ENCODE results near the gene MPP1.

MPP1 gene

GRCh38 chrX:154821523-154821922 is 16.2 kb upstream of the MPP1 start:
- TF ChIP-seq FOXP2 (optimal IDR thresholded peaks at IDR 0.05; ENCODE audit: borderline replicate concordance, extremely low read depth, extremely low read length, insufficient read depth) (no peak), TAF1 (IDR thresholded peaks at IDR 0.05; ENCODE audit: borderline replicate concordance, insufficient read depth, low read length) (no peak), POLR2AphosphoS5 (IDR thresholded peaks at IDR 0.05; ENCODE audit: low read depth, low read length) (no peak), SIN3A (IDR thresholded peaks at IDR 0.05; ENCODE audit: borderline replicate concordance, insufficient read depth, low read length) (no peak)
- TF ChIP-seq, protein P1, sequence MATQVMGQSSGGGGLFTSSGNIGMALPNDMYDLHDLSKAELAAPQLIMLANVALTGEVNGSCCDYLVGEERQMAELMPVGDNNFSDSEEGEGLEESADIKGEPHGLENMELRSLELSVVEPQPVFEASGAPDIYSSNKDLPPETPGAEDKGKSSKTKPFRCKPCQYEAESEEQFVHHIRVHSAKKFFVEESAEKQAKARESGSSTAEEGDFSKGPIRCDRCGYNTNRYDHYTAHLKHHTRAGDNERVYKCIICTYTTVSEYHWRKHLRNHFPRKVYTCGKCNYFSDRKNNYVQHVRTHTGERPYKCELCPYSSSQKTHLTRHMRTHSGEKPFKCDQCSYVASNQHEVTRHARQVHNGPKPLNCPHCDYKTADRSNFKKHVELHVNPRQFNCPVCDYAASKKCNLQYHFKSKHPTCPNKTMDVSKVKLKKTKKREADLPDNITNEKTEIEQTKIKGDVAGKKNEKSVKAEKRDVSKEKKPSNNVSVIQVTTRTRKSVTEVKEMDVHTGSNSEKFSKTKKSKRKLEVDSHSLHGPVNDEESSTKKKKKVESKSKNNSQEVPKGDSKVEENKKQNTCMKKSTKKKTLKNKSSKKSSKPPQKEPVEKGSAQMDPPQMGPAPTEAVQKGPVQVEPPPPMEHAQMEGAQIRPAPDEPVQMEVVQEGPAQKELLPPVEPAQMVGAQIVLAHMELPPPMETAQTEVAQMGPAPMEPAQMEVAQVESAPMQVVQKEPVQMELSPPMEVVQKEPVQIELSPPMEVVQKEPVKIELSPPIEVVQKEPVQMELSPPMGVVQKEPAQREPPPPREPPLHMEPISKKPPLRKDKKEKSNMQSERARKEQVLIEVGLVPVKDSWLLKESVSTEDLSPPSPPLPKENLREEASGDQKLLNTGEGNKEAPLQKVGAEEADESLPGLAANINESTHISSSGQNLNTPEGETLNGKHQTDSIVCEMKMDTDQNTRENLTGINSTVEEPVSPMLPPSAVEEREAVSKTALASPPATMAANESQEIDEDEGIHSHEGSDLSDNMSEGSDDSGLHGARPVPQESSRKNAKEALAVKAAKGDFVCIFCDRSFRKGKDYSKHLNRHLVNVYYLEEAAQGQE (IDR thresholded peaks at IDR 0.05; ENCODE audit: insufficient read depth in 1 of 2, low read depth in 2 of 2, low read length in 2 of 2): no peak

DNA sequence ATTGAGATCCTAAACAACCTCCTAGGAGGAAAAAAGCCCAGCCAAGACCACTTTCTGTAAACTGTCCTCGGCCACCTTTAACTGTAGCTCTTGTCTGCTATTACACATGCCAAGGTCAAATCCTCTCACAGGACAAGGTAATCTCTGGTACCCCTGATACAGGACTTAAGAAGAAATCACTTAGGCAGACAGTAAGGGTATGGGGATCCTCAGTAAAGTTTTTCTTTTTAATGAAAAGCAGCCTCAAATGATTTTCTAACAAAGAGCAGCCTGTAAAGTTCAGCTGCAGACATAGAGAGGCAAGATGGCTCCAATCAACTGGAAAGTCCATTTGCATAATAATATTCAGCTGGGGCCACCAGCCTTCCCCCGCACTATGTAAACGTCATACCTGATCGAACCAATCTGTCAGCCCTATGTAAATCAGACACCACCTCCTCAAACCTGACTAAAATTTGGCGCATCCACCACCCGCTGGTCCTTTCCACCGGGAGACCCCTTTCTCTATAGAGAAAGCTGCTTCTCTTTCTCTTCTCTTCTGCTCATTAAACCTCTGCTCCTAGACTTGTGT is 14.6 kb upstream of the MPP1 start:
- no peak for TF ChIP-seq SIN3A (IDR thresholded peaks at IDR 0.05; ENCODE audit: borderline replicate concordance, insufficient read depth, low read length)
- TF ChIP-seq TAF1 (IDR thresholded peaks at IDR 0.05; ENCODE audit: borderline replicate concordance, insufficient read depth, low read length): no peak
- TF ChIP-seq, protein P1 (IDR thresholded peaks at IDR 0.05; ENCODE audit: insufficient read depth in 1 of 2, low read depth in 2 of 2, low read length in 2 of 2): no peak
- TF ChIP-seq FOXP2 (optimal IDR thresholded peaks at IDR 0.05; ENCODE audit: borderline replicate concordance, extremely low read depth, extremely low read length, insufficient read depth): no peak
- no peak for TF ChIP-seq POLR2AphosphoS5 (IDR thresholded peaks at IDR 0.05; ENCODE audit: low read depth, low read length)

GRCh38 chrX:154818916-154819770 is 13.9 kb upstream of the MPP1 start:
- TF ChIP-seq FOXP2 (optimal IDR thresholded peaks at IDR 0.05; ENCODE audit: borderline replicate concordance, extremely low read depth, extremely low read length, insufficient read depth) (no peak), POLR2AphosphoS5 (IDR thresholded peaks at IDR 0.05; ENCODE audit: low read depth, low read length) (no peak), SIN3A (IDR thresholded peaks at IDR 0.05; ENCODE audit: borderline replicate concordance, insufficient read depth, low read length) (no peak), TAF1 (IDR thresholded peaks at IDR 0.05; ENCODE audit: borderline replicate concordance, insufficient read depth, low read length) (no peak)
- TF ChIP-seq, protein P1 (IDR thresholded peaks at IDR 0.05; ENCODE audit: insufficient read depth in 1 of 2, low read depth in 2 of 2, low read length in 2 of 2): no peak

DNA sequence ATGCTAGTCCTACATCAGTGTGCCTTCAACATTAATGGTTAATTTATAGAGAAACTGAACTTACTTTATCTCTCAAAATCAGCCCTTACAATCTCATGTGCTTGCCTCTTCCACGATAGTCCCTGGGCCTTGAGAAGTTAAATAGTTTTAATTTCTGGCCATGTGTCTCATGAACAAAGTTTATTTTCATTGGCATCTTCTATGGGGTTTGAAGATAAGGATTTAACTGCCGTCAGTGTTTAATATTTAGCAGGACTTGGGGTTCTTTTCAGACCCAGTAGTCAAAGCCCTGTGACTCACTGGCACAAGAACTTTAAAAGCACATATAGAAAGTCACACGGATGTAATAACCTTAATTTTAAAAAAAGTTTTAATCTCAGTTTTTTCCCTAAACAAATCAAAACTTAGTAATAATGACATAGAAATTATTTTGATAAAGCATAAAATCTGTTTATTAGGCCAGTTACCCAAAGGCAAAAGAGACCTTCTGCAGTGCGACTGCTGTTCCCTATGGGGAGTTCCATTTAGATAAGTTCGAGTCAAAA is 10.1 kb upstream of the MPP1 start:
- TF ChIP-seq POLR2AphosphoS5 (IDR thresholded peaks at IDR 0.05; ENCODE audit: low read depth, low read length) (no peak), SIN3A (IDR thresholded peaks at IDR 0.05; ENCODE audit: borderline replicate concordance, insufficient read depth, low read length) (no peak), FOXP2 (optimal IDR thresholded peaks at IDR 0.05; ENCODE audit: borderline replicate concordance, extremely low read depth, extremely low read length, insufficient read depth) (no peak), TAF1 (IDR thresholded peaks at IDR 0.05; ENCODE audit: borderline replicate concordance, insufficient read depth, low read length) (no peak)
- TF ChIP-seq, protein P1 (IDR thresholded peaks at IDR 0.05; ENCODE audit: insufficient read depth in 1 of 2, low read depth in 2 of 2, low read length in 2 of 2): no peak

All from PFSK-1 (cell line).